ENCODE measurements around the gene LOXL1.

The LOXL1 gene

DNA sequence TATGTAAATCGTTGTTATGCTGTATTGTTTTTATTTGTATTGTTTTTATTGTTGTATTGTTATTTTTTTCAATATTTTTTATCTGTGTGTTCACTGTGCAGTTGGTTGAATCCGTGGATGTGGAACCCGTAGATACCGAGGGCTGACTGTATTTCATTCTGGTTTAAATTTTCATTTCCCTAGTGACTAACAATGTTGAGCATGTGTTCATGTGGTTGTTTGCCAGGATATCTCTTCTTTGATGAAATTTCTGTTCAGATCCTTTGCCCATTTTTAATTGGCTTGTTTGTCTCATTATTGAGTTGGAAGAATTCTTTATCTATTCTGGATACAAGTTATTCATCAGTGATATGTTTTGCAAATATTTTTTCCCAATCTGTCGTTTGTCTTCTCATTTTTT is 36.2 kb downstream of the LOXL1 start:
- no peak overlapping the region for H3K9ac ChIP-seq (ENCODE audit: low read depth, low read length)
- H3K36me3 ChIP-seq (ENCODE audit: insufficient read depth, low read length) = no peaks in the 10 kb centered on the region
- H4K20me1 ChIP-seq (ENCODE audit: insufficient read depth, low read length) = no peaks in the 10 kb centered on the region
- H3K27ac ChIP-seq (ENCODE audit: low read length) = no peak overlapping the region
- H3K4me2 ChIP-seq (ENCODE audit: insufficient read depth, low read length) = no peak overlapping the region
- H3K4me3 ChIP-seq (ENCODE audit: low read depth in 1 of 2, low read length in 2 of 2) = no peak overlapping the region
- no peaks in the 10 kb centered on the region for H3K9me3 ChIP-seq (ENCODE audit: insufficient read depth, low read length, severe bottlenecking)
- H3K79me2 ChIP-seq (ENCODE audit: insufficient read depth, low read length) = no peaks in the 10 kb centered on the region
- H3K27me3 ChIP-seq (ENCODE audit: insufficient read depth, low read length, poor library complexity) = no peaks in the 10 kb centered on the region
- H3K4me1 ChIP-seq (ENCODE audit: insufficient read depth, low read length) = peaks cover 66% of the 10 kb centered on the region
- no peak for ATAC-seq (ENCODE audit: insufficient read depth, low read depth)
- DNase-seq = no peak
- no peak for TF ChIP-seq EZH2 (IDR thresholded peaks at IDR 0.05; ENCODE audit: borderline replicate concordance, low read depth, low read length, severe bottlenecking)
- TF ChIP-seq, protein P1, sequence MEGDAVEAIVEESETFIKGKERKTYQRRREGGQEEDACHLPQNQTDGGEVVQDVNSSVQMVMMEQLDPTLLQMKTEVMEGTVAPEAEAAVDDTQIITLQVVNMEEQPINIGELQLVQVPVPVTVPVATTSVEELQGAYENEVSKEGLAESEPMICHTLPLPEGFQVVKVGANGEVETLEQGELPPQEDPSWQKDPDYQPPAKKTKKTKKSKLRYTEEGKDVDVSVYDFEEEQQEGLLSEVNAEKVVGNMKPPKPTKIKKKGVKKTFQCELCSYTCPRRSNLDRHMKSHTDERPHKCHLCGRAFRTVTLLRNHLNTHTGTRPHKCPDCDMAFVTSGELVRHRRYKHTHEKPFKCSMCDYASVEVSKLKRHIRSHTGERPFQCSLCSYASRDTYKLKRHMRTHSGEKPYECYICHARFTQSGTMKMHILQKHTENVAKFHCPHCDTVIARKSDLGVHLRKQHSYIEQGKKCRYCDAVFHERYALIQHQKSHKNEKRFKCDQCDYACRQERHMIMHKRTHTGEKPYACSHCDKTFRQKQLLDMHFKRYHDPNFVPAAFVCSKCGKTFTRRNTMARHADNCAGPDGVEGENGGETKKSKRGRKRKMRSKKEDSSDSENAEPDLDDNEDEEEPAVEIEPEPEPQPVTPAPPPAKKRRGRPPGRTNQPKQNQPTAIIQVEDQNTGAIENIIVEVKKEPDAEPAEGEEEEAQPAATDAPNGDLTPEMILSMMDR (IDR thresholded peaks at IDR 0.05; ENCODE audit: borderline replicate concordance, extremely low read depth, low read length, poor library complexity, severe bottlenecking) = no peak
- no peak overlapping the region for H2AFZ ChIP-seq (ENCODE audit: low read depth, low read length)

DNA sequence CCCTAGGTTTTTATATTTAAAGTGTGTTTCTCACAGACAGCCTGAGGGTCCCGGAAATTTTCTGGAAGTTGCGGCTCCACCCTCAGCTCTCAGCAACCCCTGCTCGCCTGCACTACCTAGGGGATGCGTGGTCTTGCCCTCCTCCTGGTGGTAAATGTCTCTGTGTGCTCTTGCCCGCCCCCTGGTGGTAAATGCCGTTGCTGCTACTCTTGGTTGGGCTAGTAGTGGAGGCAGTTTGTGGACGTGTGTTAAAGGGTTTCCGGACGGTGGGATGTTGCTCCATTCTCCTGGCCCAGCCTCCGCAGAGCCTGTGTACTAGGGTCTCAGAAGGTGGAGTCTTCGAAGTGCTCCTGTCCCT is 38.5 kb downstream of the LOXL1 start:
- no peaks in the 10 kb centered on the region for H3K9me3 ChIP-seq (ENCODE audit: insufficient read depth, low read length, severe bottlenecking)
- no peaks in the 10 kb centered on the region for H3K36me3 ChIP-seq (ENCODE audit: insufficient read depth, low read length)
- peak overlapping the region in 1 of 2 experiments; percentile 44; a peak in 2 of 4 replicates for H3K4me3 ChIP-seq (ENCODE audit: low read depth in 1 of 2, low read length in 2 of 2)
- H3K4me2 ChIP-seq (ENCODE audit: insufficient read depth, low read length) = peak overlapping the region; percentile 75
- no peak for TF ChIP-seq EZH2 (IDR thresholded peaks at IDR 0.05; ENCODE audit: borderline replicate concordance, low read depth, low read length, severe bottlenecking)
- TF ChIP-seq, protein P1 (IDR thresholded peaks at IDR 0.05; ENCODE audit: borderline replicate concordance, extremely low read depth, low read length, poor library complexity, severe bottlenecking) = peak; percentile 98
- no peaks in the 10 kb centered on the region for H3K79me2 ChIP-seq (ENCODE audit: insufficient read depth, low read length)
- H3K27ac ChIP-seq (ENCODE audit: low read length) = peak overlapping the region; percentile 86
- H3K9ac ChIP-seq (ENCODE audit: low read depth, low read length) = peak overlapping the region; percentile 48
- peak; percentile 87 for DNase-seq
- peaks cover 48% of the 10 kb centered on the region for H3K4me1 ChIP-seq (ENCODE audit: insufficient read depth, low read length)
- no peaks in the 10 kb centered on the region for H4K20me1 ChIP-seq (ENCODE audit: insufficient read depth, low read length)
- peak overlapping the region; percentile 72 for H2AFZ ChIP-seq (ENCODE audit: low read depth, low read length)
- H3K27me3 ChIP-seq (ENCODE audit: insufficient read depth, low read length, poor library complexity) = no peaks in the 10 kb centered on the region
- ATAC-seq (ENCODE audit: insufficient read depth, low read depth) = peak; percentile 82

DNA sequence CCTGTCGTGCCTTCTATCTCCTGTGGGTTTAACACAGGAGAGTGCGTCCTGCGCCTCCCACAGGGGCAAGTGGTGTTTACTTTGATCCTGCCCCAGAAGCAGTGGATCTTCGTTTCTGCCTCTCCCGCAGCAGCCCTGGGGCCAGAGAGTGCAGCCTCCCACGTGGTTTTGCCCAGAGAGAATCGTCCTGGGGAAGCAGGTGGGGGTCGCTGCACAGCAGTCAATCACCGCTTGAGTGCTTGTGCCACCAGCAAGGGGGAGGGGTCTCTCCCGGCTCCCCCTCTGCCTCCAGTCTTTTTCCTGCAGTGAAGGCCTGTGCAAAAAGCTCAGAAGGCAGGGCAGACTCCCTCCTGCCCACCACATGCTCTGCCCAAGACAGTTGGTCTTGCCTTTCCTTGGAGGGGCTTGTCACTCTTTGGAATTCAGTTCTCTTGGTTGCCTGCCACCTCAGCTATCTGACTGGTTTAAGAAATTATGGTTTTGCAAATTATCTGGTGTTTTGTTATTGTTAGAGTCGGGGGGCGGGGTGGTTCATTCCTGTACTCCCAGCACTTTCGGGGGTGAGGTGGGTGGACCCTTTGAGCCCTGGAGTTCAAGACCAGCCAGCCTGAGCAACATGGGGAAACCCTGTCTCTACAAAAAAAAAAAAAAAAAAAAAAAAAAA is 39.0 kb downstream of the LOXL1 start:
- no peaks in the 10 kb centered on the region for H3K36me3 ChIP-seq (ENCODE audit: insufficient read depth, low read length)
- peak overlapping the region; percentile 75 for H3K4me2 ChIP-seq (ENCODE audit: insufficient read depth, low read length)
- H3K27me3 ChIP-seq (ENCODE audit: insufficient read depth, low read length, poor library complexity) = no peaks in the 10 kb centered on the region
- TF ChIP-seq, protein P1 (IDR thresholded peaks at IDR 0.05; ENCODE audit: borderline replicate concordance, extremely low read depth, low read length, poor library complexity, severe bottlenecking) = no peak
- no peak for TF ChIP-seq EZH2 (IDR thresholded peaks at IDR 0.05; ENCODE audit: borderline replicate concordance, low read depth, low read length, severe bottlenecking)
- peaks cover 43% of the 10 kb centered on the region for H3K4me1 ChIP-seq (ENCODE audit: insufficient read depth, low read length)
- H3K27ac ChIP-seq (ENCODE audit: low read length) = peak overlapping the region; percentile 86
- no peaks in the 10 kb centered on the region for H3K79me2 ChIP-seq (ENCODE audit: insufficient read depth, low read length)
- no peaks in the 10 kb centered on the region for H3K9me3 ChIP-seq (ENCODE audit: insufficient read depth, low read length, severe bottlenecking)
- no peaks in the 10 kb centered on the region for H4K20me1 ChIP-seq (ENCODE audit: insufficient read depth, low read length)
- H3K9ac ChIP-seq (ENCODE audit: low read depth, low read length) = peak overlapping the region; percentile 48
- ATAC-seq (ENCODE audit: insufficient read depth, low read depth) = peak; percentile 37
- H2AFZ ChIP-seq (ENCODE audit: low read depth, low read length) = peak overlapping the region; percentile 72
- H3K4me3 ChIP-seq (ENCODE audit: low read depth in 1 of 2, low read length in 2 of 2) = peak overlapping the region in 1 of 2 experiments; percentile 44; a peak in 2 of 4 replicates
- peak; percentile 45 for DNase-seq
